Amniotic epithelial cell (primary cell): ENCODE results near the gene RAB11A.
A peak's percentile ranks its signal among the peaks of the same experiment; 100 is the strongest.

Experiments used
- DNase-seq: peaks from one replicate; pipeline ENCODE4 v3.0.0-alpha.2; 2010; ENCODE audit warnings: low read depth

RAB11A gene

DNA sequence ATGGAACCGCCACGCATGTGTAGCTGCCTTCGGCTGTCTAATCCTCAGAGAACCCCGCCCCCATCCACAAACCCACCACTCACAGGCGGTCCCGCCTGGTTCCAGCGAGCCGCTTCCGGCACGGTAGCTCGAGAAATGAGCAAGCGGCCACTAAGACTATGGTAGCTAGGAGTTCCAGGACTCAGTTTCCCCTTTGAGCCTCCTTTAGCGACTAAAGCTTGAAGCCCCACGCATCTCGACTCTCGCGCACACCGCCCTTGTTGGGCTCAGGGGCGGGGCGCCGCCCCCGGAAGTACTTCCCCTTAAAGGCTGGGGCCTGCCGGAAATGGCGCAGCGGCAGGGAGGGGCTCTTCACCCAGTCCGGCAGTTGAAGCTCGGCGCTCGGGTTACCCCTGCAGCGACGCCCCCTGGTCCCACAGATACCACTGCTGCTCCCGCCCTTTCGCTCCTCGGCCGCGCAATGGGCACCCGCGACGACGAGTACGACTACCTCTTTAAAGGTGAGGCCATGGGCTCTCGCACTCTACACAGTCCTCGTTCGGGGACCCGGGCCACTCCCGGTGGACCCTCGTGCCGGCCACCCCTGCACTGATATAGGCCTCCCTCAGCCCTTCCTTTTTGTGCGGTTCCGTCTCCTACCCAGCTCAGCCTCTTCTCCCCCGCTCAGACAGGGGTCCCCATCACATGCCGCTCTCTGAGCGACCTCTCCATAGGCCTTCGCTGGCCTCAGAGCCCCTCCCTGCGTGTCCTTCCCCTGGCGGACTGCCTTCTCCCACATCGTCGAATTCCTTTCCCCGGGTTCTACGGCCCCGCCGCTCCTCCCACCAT lies at the start of gene RAB11A:
Gene RAB11A, plus strand, starts transcription at position 366 of the 828 bp plus-strand sequence. Its CDS starts 95 bp downstream, at position 461.
- peak; percentile 93 for DNase-seq

DNA sequence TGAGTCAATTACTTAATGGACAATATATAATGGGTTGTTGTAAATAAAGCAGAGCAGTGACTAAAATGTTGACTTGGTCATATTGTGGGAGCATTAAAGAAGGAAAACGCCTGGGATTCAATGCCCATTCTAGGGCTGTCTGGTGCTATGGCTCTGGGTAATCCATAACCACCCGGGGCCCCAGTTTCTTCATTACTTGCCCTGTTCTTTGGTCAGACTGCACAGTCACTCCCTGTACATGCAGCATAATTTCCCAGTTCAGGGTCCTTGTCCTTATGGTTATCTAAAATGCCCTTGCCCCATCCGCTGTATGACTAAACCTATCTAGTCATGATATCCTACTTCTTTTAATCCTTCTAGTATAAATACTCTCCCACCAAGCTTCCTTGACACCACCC lies 49.7 kb upstream of the RAB11A start:
- DNase-seq: peak; percentile 75

GRCh38 chr15:65821070-65821469 lies 48.2 kb upstream of the RAB11A start:
- no peak for DNase-seq

- DNase-seq: no peak
Observed at GRCh38 chr15:65822316-65822715, 47.0 kb upstream of the RAB11A start.

GRCh38 chr15:65824031-65824743 lies 45.1 kb upstream of the RAB11A start:
- peak; percentile 72 for DNase-seq

DNA sequence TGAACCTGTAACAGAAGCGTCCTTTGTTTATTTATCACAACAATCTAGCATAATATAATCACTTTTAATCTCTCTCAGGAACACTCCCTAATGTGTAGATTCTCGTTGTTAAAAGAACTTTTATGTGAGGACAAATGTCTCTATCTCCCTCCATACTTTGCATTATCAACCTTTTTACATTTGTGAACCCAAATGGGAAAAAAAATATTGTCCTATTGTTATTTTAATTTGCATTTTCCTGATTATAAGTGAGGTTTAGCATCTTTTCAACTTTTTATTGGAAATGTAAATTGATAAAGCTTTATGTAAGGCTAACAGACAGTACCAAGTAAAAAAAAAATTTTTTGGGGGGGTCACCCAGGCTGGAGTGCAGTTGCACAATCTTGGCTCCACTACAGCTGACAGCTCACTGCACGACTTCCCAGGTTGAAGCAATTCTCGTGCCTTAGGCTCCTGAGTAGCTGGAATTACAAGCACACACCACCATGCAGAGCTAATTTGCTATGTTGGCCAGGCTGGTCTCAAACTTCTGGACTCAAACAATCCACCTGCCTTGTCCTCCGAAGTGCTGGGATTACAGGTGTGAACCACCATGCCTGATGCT lies 44.2 kb upstream of the RAB11A start:
- DNase-seq: peak; percentile 70

GRCh38 chr15:65827065-65827464 lies 42.2 kb upstream of the RAB11A start:
- peak; percentile 20 for DNase-seq

- DNase-seq: no peak
Observed at GRCh38 chr15:65828585-65828984, 40.7 kb upstream of the RAB11A start.

- peak; percentile 41 for DNase-seq
Observed at GRCh38 chr15:65829130-65829764, 40.0 kb upstream of the RAB11A start.

GRCh38 chr15:65832549-65833364 lies 36.5 kb upstream of the RAB11A start:
- peak; percentile 86 for DNase-seq

DNA sequence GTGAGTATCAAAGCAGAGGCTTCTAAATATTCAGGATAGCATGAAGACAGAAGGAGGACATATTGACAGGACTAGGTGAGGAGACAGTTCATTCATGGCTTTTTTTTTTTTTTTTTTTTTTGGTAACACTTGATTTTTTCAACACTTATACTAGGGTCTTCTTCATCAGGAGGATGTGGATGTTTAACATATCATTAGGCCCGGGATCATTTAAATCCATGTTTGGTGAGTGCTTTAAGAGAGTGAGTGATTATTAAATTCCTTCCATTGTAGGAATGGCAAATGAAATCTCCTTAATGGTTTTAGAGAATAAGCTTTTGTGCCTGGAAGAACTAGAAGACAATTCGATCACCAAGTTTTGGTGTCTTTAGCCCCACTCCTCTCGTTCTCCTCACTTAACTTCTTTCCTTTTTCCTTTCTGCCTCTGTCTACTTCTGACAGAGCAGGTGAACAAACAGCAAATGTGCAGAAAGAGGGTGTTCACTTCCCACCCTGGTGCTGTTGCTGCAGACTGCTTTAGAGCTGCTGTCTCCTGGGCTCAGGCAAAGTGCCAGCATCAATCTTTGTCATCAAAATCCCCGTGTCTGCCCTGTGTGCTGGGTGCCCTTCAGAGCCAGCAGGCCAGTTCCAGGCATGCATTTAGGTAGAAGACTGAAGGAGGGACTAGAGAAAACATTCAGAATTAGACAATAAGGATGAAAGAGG lies 35.6 kb upstream of the RAB11A start:
- no peak for DNase-seq

DNA sequence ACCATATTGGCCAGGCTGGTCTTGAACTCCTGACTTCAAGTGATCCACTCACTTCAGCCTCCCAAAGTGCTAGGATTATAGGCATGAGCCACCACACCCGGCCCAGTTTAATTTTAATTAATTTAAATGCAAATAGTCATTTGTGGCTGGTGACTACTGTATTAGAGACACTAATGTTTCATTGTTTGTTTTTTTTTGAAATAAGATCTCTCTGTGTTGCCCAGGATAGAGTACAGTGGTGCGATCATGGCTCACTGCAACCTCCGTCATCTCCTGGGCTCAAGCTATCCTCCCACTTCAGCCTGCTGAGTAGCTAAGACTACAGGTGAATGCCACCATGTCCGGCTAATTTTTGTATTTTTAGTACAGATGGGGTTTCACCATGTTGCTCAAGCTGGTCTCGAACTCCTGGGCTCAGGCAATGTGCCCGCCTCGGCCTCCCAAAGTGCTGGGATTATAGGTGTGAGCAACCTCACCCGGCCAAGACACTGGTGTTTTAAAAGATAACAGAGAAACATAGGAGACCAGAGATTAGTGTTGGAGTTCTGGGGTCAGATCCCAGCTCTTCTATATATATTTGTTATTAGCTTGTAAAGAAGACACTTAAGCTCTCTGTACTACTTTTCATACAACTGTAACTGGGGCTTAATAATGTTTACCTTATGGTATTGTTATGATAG lies 34.5 kb upstream of the RAB11A start:
- DNase-seq: no peak

DNA sequence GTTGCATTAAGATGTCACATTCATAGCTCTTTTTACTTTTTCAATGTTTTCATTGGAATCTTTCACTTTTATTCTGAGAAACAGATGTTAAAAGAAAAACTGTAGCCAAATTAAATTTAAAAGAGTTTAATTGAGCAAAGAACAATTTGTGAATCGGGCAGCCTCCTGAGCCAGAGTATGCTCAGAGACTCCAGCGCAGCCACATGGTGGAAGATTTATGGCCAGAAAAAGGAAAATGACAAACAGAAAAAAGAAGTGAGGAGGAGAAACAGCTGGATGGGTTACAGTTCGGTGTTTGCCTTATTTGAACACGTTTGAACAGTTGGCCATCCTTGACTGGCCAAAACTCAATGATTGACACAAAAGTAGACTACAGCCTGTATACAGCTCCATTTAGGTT lies 33.8 kb upstream of the RAB11A start:
- no peak for DNase-seq

DNA sequence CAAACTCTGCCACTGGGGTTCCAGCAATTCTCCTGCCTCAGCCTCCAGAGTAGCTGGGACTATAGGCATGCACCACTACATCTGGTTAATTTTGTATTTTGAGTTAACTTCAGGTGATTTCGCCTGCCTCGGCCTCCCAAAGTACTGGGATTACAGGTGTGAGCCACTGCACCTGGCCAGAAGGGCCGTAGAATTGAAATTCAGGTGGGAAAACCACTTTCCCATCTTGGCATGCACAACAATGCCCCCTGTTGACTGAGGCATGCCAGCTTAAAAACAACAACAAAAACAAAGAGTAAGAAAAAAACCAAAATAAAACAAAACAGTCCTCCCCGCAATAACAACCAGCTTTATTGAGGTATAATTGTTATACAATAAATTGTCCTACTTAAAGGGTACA lies 32.6 kb upstream of the RAB11A start:
- no peak for DNase-seq

DNA sequence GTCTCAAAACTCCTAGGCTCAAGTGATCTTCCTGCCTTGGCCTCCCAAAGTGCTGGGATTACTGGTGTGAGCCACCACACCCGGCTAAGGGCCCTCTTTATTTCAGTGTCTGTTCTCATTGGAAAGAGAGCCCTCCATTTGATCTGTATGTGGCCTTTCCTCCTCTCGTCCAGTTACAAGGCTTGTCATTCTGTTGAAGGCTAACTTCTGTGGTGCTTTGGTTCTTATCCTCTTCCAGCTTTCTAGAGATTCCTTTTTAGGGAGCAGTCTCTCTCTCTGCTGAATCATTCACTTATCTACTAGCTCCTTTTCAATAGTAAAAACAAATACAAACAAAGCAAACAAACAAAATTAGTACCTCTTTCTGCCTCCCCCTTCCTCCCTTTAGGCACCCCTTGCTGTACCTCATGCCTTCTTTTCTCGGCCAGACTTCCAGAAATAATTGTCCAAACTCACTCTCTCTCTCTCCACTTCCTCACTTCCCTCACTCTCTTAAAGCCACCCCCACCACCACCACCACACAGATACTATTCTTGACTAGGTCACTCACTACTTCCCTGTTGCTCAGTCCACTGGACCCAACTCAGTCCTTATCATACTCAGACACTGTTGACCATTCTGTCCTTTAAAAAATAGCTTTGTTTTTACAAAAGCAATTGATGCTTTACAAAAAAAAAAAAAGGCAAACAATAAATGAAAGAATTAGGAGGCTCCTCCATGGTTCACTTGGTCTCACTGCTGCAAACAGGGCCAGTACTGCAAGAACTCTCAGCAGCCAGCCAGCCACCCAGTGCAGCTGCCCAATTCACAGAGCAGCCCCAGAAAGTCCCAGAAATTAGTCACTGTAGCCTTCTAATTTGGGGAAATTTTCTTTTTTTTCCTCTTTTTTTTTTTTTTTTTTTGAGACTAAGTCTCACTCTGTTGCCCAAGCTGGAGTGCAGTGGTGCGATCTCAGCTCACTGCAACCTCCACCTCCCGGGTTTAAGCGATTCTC lies 31.7 kb upstream of the RAB11A start:
- no peak for DNase-seq

GRCh38 chr15:65839354-65839901 lies 29.9 kb upstream of the RAB11A start:
- no peak for DNase-seq

DNA sequence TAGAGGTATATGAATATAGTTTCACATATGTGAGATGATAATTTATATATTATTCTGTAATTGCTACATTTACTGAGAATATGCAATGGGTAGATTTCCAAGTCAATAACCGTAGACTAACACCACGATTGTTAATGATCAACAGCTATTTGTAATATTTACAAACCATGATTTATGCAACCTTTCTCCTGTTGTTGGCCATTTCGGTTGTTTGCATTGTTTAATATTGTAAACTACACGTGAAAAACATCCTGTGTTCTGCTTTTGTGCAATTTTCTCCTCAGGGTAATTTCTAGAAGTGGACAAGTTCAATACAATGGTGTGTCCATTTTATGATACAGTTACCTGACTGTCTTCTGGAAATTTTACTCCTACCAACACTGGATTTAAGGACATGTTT lies 29.3 kb upstream of the RAB11A start:
- no peak for DNase-seq

DNA sequence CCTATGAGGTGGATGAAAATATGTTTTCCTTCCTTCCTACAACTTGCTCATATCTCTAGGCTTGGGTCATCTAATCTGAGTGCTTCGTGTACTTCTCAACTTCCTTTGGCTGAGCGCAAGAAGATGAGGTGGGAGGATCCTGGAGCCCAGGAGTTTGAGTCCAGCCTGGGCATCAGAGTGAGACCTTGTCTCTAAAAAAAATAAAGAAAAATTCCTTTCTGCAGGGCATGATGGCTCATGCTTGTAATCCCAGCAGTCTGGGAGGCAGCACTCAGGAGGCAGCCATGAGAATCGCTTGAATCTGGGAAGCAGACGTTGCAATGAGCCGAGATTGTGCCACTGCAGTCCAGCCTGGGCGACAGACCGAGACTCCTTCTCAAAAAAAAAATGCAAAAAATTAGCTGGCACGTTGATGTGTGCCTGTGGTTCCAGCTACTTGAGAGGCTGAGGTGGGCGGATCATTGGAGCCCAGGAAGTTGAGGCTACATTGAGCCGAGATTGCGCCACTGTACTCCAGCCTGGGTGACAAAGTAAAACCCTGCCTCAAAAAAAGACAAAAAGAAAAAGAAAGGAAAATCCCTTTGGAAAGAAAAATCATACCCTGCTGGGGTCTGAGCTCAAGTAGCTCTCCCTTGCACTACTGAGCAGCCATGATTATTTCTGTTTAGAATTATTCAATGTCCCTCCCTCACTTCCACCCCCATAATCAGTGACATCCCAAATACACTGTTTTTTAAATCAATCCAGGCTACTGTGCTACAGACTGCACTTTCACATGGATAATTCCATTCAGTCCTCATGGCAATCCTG lies 28.0 kb upstream of the RAB11A start:
- DNase-seq: peak; percentile 61
